HEK293T (cell line): ENCODE measurements around the gene SEMA3E.

Source experiments
- ARNT ChIP-seq: fragments of 450-650 bp; IDR thresholded peaks from 2 replicates; pipeline ENCODE4 v1.6.1; 2017; ENCODE audit warnings: mild to moderate bottlenecking
- BHLHE40 ChIP-seq: fragments of 450-650 bp; IDR thresholded peaks from 2 replicates; pipeline ENCODE4 v1.6.1; 2016; ENCODE audit warnings: mild to moderate bottlenecking, moderate library complexity, borderline replicate concordance
- CTBP1 ChIP-seq: fragments of 450-650 bp; IDR thresholded peaks from 2 replicates; pipeline ENCODE4 v1.6.1; 2016; ENCODE audit warnings: borderline replicate concordance
- ELF4 ChIP-seq: fragments of 450-650 bp; IDR thresholded peaks from 2 replicates; pipeline ENCODE4 v1.6.1; 2017; ENCODE audit warnings: antibody characterized with exemption
- FOXA1 ChIP-seq: fragments of 450-650 bp; IDR thresholded peaks from 2 replicates; pipeline ENCODE4 v1.6.1; 2016; ENCODE audit warnings: mild to moderate bottlenecking
- FOXK2 ChIP-seq: fragments of 450-650 bp; IDR thresholded peaks from 2 replicates; pipeline ENCODE4 v1.6.1; 2016; ENCODE audit warnings: mild to moderate bottlenecking
- HDGF ChIP-seq: fragments of 450-650 bp; IDR thresholded peaks from 2 replicates; pipeline ENCODE4 v1.6.1; 2017; ENCODE audit warnings: antibody characterized with exemption, borderline replicate concordance
- L3MBTL2 ChIP-seq: fragments of 450-650 bp; conservative IDR thresholded peaks from 2 replicates; pipeline ENCODE4 v1.6.1; 2016; ENCODE audit warnings: mild to moderate bottlenecking
- NFRKB ChIP-seq: fragments of 450-650 bp; IDR thresholded peaks from 2 replicates; pipeline ENCODE4 v1.6.1; 2016; ENCODE audit warnings: mild to moderate bottlenecking, moderate library complexity
- PKNOX1 ChIP-seq: fragments of 450-650 bp; IDR thresholded peaks from 2 replicates; pipeline ENCODE4 v1.6.1; 2016
- SP1 ChIP-seq: fragments of 450-650 bp; IDR thresholded peaks from 2 replicates; pipeline ENCODE4 v1.6.1; 2017
- SUZ12 ChIP-seq: fragments of 450-650 bp; IDR thresholded peaks from 2 replicates; pipeline ENCODE4 v1.6.1; 2016; ENCODE audit warnings: mild to moderate bottlenecking
- ZNF384 ChIP-seq: fragments of 450-650 bp; IDR thresholded peaks from 2 replicates; pipeline ENCODE4 v1.6.1; 2016

GRCh38 chr7:83649701-83650100, 762 bp upstream of the SEMA3E start:
- TF ChIP-seq ZNF384: no peak
- no peak for TF ChIP-seq ELF4
- TF ChIP-seq BHLHE40: no peak
- TF ChIP-seq CTBP1: no peak
- no peak for TF ChIP-seq L3MBTL2
- no peak for TF ChIP-seq ARNT
- TF ChIP-seq SP1: no peak
- TF ChIP-seq HDGF: no peak
- TF ChIP-seq FOXA1: no peak
- no peak for TF ChIP-seq NFRKB
- no peak for TF ChIP-seq SUZ12
- TF ChIP-seq PKNOX1: no peak
- TF ChIP-seq FOXK2: no peak
